Activated gamma-delta T cell treated with Interleukin-2 at 50 U/mL for 16 hours (primary cell): ENCODE data around the gene TMEM248.
"Not testable (repeated sequence)": the region's sequence is repeated elsewhere in the genome, so short reads cannot be mapped to it uniquely, and the experiment has no call there.

Experiments
- DNase-seq: peaks from one replicate; pipeline ENCODE4 v3.0.0-alpha.2; 2020

Gene TMEM248, protein sequence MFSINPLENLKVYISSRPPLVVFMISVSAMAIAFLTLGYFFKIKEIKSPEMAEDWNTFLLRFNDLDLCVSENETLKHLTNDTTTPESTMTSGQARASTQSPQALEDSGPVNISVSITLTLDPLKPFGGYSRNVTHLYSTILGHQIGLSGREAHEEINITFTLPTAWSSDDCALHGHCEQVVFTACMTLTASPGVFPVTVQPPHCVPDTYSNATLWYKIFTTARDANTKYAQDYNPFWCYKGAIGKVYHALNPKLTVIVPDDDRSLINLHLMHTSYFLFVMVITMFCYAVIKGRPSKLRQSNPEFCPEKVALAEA

DNA sequence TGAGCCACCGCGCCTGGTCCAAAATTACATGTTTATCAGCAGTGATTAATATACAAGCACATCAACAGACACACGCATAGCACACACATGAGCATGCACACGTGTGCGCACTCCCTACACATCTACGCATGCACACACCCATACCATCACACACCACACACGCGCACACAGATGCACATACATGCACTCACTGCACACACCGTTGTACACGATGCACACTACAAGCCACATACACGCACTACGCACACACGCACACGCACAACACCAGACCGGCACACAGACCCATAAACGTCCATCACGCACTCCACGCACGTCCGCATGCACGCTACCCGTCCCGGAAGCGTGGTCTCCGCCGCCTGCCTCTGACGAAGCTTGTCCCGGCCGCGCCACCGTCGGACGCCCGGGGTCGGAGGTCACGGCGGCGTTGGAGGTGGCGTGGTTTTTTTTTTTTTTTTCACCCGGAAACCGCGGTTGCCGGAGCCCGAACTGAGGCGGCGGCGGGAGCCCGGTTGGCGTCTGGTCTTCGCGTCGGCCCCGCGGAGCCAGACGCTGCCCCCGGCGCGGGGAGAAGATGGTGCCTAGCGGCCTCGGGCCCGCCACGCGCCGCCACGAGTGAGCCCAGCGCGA, at the start of gene TMEM248:
TSS of gene TMEM248 (plus strand) at position 457 of the 627 bp plus-strand sequence. CDS start 20,641 bp downstream, outside the sequence.
- peak; percentile 91 for DNase-seq

DNA sequence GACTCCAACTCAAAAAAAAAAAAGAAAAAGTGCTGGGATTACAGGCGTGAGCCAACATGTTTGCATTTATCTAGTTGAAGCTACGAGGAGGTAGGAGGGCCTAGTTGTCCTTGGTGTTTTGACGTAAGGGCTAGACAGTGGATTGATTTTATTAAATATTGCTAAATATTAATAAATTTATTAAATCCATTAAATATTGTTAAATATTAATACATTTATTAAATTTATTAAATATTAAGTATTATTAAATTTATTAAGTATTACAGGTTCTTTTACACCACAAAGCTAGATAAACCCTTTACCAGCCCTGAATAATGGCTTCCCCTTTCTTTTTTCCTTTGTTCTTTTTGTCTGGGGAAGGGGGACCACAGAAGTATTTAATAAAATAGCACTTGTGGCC, 47.5 kb upstream of the TMEM248 start:
- no peak for DNase-seq

DNA sequence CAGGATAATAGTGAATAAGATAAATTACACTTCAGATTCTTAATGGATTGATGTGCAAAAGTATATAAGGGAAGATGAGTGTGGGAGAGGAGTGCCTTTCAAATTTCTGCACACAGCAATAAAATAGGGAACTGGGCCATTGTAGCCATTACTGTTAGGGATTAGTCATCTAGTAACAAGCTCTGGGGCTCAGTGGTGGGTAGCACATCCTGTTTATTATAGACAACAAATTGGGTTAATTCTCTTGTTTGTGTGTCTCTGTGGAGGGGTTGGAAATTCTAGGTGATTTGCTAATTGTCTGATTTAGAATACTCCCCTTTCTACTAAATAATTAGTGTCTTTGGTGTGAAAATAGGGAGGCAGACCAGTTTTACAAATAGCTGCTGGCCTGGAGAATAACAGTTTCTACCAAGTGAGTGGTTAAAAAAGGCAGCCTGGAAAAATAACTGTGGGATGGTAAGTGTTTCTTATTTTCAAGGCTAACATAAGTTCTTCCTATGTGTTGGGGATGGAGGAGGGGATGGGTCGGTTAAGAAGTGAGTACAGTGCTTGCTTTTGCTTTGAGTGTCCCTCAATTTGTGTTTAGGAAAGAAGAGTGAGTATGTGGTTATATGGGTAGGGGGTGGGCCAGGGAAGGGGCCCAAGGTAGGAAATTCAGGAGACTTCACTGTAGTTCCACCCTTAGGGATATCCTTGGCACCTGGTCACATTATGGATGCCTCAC, 43.3 kb upstream of the TMEM248 start:
- DNase-seq, result no peak

DNA sequence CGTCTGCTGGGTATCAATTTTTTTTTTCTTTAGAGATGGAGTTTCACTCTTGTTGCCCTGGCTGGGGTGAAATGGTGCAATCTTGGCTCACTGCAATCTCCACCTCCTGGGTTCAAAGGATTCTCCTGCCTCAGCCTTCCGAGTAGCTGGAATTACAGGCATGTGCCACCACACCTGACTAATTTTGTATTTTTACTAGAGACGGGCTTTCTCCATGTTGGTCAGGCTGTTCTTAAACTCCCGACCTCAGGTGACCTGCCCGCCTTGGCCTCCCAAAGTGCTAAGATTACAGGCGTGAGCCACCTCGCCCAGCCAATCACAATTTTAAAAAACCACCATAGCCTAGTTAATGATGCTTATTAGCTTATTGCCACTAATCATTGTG, 42.7 kb upstream of the TMEM248 start:
- DNase-seq, result not testable (repeated sequence)

DNA sequence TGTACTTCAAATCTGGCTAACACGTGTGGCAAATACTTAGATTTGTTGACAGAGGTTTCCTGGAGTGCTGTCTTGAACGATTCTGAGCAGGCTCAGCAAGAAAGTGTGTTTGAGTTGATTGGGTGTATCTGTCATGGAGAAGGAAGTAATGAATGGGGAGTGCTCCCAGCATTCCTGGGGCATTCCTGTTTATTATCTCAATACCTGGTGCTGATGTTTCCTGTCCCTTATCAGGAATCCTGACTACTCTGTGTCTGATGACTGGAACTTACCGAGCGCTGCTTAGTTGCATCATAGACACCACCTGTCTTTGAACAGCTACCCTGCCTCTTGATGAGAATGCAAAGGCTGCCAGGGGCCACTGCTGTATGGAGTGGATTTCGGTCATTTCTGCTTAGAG, 41.0 kb upstream of the TMEM248 start:
- no peak for DNase-seq

DNA sequence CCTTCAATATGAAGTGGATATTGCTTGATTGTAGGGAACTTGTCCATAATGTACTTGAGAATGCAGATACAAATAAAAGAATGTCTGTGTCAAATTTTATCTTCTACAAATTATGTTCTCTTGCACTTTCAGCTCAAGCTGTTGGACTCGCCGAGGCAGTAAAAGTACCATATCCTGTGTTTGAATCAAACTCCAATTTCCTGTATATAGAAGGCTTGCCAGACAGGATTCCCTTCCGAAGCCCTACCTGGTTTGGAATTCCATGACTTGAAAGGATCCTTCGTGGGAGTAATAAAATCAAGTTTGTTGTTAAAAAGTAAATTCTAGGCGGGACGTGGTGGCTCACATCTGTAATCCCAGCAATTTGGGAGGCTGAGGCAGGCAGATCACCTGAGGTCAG, 40.4 kb upstream of the TMEM248 start:
- DNase-seq, result not testable (repeated sequence)

DNA sequence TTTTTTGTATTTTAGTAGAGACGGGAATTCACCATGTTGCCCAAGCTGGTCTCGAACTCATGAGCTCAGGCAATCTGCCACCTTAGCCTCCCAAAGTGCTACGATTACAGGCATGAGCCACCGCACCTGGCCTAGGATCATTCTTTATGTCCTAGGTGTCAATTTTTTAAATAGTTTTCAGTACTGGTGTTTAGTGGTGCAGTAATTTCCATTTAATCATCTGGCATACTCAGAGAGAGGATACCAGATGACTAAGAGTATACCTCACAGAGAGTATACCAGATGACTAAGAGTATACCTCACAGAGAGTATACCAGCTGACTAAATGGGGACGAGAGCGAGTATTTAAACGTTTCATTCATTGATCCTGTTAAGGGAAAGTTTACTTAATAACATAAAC, 37.3 kb upstream of the TMEM248 start:
- DNase-seq, result no peak

DNA sequence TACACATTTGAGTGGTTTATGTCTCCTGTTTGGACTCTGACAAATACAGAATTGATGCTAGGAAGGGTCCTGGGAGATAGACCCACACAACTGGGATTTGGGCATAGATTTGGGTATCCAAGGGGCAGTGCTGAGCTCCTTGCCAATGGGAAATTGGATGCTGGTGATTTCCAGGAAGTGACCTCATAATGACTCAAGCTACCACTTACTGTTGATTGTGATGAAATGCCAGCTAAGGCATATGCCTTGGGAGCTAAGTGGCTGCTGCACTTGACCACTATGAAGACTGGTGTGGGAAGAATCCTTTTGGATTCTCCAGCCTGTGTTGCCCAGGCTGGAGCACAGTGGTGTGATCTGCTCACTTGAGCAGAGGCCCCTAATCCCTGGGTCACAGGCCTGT, 36.5 kb upstream of the TMEM248 start:
- not testable (repeated sequence) for DNase-seq

DNA sequence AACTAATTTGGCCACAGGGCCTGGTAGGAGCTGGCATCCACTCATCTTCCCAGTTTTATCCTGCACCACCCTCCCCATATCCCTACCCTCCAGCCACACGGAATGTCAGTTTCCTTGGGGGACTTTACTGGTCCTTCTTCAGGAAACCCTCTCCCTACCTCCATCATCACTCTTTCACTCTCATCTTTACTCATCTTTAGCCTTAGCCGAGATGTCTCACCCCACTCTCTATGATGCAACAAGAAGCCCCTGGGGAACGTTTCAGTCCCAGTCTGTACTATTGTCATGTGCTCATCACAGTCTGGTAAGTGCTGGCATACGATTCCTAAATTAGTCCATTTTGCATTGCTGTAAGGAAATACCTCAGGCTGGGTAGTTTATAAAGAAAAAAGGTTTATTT, 34.9 kb upstream of the TMEM248 start:
- DNase-seq, result no peak

DNA sequence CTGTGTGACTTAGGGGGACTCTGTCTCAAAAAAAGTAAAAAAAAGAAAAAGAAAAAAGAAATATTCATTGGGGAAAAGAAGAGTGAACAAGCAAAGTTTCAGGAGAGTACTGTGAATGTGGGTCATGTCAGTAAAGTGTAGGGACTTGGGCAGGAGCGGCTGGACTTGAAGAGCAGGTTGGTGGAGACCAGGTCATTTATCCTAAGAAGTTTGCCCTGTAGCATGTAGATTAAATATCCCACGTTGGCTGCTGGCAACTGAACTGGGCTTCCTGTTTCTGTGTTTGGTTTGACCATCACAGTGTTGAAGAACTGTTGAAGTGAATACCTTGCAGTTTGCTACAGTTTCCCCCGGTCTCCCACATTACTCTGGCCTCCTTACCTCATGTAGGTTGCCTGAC, 32.8 kb upstream of the TMEM248 start:
- not testable (repeated sequence) for DNase-seq

DNA sequence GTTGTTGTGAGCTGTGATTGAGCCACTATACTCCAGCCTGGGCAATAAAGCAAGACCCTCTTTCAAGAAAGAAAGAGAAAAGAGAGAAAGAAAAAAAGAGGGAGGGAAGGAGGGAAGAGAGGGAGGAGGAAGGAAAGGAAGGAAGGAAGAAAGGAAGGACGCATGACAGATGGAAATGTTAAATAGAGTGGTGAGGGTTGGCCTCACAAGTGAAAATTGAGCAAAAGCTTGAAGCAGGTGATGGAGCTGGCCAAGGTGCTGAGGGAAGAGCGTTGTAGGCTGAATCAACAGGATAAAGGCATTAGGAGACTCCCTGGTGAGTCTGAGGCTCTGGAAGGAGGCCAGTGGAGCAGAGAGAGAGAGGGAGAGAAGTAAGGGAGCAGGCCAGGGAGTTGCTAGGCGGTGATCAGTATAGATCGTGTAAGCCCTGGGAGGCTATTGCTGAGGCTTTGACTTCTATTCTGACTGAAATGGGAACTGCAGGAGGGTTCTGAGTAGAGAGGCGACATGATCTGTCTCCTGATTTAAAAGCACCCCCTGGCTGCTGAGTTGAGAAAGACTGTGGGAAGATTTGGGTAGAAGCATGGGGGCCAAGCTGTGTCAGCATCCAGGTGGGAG, 26.5 kb upstream of the TMEM248 start:
- no peak for DNase-seq

DNA sequence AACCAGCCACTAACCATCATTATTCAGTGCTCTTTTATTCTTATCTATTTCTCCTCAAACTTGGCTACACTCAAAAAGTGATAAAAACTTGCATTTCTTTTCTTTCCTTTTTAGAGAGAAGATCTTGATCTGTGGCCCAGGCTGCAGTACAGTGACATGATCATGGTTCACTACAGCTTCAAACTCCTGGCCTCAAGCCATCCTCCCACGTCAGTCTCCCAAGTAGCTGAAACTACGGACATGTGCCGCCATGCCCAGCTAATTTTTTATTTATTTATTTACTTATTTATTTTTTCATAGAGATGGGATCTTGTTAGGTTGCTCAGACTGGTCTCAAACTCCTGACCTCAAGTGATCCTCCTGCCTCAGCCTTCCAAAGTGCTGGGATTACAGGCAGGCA, 24.6 kb upstream of the TMEM248 start:
- DNase-seq, result no peak

DNA sequence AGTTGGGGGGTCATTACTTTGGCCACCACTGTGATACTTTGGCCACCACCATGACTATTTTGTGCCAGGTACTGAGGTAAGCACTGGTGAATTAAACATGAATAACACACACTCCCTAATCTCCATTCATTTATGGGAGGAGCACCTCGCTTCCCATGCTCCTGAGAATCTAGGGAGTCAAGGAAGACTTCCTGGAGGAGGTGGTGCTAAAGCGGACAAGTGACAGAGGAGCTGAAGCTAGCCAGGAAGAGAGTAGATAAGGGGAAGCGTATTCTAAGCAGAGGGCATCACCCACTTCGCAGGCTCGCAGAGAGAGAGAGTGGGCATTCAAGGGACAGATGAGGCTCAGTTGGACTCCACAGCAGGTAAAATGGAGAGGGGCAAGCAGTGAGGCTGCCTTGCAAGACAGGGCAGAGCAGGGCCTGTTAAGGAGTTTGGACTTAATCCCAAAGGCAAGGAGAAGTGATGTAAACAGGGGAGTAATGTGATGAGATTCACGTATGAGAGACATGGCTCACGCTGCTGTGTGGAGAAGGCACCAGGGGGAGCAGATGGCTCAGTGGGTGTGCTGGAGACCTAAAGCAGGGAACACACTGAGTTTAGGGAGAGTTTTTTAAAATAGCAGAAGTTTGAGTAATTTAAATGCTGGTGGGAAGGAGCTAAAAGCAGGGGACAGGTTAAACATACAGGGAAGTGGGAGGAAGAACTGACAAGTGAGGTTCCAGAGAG, 21.3 kb upstream of the TMEM248 start:
- no peak for DNase-seq

DNA sequence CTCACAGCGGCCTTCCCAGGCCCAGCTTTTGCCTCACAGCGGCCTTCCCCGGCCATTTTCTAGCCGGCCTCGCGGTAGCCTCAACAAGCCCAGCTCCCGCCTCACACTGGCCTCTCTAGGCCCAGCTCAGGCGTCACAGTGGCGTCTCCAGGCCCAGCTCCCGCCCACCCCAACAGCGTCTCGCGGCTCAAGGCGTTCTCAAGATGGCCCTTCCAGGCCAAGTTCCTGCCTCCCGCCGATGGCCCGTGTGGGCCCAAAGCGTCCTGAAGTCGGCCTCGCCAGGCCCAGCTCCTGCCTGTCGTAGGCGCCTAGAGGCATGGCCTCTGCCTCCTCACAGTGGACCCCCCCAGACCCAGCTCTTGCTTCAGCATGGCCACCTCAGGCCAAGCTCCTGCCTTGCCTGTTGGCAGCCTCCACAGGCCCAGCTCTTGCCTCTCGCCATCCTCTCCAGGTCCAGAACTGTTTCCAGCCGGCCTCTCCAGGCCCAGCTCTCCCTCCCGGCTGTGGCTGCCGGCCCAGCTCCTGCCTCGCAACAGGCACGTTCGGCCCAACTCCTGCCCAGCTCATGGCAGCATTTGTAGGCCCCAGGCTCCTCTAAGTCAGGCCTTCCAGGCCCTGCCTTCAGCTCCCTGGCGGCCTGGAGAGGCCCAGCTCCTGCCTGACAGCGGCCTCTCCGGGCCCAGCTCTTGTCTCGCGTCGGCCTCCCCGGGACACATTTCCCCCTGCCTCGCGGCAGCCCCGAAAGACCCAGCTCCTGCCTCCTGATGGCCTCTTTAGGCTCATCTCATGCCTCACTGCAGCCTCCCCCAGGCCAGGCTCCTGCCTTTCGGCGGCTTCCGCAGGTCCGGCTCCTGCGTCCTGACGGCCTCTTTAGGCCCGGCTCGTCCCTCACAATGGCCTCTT, 18.8 kb upstream of the TMEM248 start:
- DNase-seq, result no peak

DNA sequence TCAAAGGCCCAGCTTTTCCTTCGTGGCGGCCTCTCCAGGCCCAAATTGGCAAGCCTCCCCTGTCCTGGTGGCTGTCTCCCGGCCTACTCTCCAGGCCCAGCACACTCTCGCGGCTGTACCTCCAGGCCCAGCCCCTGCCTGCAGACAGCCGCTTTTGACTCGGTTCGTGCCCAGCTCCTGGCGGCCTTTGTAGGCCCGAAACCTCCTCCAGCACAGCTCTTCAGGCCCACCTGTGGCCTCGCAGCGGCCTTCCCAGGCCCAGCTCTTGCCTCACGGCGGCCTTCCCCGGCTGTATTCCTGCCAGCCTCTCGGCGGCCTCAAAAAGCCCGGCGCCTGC, 18.2 kb upstream of the TMEM248 start:
- no peak for DNase-seq

DNA sequence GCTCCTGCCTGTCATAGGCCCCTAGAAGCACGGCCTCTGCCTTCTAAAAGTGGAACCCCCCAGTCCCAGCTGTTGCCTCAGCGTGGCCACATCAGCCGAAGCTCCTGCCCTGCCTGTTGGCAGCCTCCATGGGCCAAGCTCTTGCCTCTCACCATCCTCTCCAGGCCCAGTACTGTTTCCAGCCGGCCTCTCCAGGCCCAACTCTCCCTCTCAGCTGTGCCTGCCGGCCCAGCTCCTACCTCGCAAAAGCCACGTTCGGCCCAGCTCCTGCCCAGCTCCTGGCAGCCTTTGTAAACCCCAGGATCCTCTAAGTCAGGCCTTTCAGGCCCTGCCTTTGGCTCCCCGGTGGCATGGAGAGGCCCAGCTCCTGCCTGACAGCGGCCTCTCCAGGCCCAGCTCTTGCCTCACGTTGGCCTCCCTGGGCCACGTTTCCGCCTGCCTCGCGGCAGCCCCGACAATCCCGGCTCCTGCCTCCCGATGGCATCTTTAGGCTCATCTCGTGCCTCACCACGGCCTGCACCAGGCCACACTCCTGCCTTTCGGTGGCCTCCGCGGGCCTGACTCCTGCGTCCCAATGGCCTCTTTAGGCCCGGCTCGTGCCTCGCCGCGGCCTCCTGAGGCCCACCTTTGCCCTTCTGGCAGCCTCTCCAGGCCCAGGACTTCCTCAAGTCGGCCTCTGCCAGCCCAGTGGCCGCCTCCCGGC, 17.5 kb upstream of the TMEM248 start:
- no peak for DNase-seq

DNA sequence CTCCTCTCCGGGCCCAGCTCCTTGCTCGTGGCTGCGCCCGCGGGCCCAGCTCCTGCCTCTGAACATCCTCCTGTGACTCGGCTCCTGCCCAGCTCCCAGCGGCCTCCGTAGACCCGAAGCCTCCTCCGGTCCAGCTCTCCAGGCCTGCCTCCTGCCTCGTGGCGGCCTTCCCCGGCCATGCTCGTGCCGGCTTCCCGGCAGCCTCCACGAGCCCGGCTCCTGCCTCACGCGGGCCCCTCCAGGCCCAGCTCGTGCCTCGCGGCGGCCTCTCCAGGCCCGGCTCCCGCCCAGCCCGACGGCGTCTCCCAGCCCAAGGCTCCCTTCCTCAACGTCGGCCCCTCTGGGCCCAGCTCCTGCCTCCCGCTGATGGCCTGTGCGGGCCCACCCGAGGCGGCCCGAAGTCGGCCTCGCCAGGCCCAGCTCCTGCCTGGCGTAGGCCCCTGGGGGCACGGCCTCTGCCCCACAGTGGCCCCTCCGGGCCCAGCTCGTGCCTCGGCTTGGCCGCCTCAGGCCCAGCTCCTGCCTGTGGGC, 16.9 kb upstream of the TMEM248 start:
- DNase-seq, result no peak

DNA sequence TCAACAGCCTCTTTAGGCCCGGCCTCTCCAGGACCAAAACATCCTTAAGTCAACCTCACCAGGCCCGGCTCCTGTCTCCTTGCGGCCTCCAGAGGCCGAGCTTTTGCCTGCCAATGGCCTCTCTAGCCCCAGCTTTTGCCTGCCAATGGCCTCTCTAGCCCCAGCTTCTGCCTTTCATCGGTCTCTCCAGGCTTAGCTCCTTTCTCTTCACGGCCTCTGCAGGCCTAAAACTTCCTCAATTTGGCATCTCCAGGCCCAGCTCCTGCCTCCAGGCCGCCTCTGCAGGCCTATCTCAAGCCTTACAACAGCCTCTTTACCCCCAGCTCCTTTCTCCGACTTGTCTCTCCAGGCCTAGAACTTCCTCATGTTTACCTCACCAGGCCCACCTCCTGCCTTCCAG, 15.7 kb upstream of the TMEM248 start:
- DNase-seq, result no peak

DNA sequence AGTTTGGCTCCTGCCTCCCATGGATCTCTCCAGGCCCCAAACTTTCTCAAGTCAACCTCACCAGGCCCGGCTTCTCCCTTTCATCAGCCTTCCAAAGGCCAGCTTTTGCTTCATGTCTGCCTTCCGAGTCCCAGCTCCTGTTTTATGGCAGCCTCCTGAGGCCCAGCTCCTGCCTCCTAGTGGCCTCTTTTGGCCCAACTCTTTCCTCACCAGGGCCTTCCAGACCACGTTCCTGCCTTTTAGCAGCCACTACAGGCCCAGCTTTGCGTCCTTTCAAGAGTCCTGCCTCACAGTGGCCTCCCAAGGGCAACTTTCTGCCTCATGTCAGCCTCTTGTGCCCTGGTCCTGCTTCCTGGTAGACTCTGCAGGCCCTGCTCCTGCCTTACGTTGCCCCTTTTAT, 15.3 kb upstream of the TMEM248 start:
- no peak for DNase-seq

DNA sequence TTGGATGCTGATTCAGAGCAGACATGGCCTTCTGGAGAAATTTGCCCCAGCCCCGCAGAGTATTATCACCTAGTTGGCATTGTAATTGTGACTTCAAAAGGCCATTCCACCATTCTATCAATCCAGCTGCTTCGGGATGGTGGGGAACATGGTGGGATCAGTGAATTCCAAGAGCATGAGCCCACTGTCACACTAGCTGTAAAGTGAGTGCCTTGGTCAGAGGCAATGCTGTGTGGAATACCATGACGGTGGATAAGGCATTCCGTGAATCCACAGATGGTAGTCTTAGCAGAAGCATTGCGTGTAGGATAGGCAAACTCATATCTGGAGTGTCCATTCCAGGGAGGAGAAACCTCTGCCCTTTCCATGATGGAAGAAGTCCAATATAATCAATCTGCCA, 13.3 kb upstream of the TMEM248 start:
- DNase-seq, result no peak

DNA sequence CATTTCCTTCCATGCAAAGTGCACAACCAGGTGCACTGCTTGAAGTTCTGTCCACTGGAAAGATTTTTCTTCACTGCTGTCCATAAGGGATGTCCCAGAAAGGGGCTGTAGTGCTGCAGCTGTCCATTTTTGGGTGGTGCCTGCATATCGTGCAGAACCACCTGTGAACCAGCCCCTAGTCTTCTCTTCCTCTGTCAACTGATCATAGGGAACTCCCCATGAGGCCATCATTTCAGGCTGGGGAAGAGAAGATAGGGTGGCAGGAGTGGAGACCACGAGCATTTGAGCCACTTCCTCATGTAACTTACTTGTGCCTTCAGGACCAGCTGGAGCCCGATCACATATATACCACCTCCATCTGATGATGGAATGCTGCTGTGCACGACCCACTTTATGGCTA, 12.4 kb upstream of the TMEM248 start:
- not testable (repeated sequence) for DNase-seq
